SK-MEL-5 (cell line): ENCODE measurements around the gene SPTLC3. TPM values are rescaled to one million over a fixed set of nuclear protein-coding genes. Genes with fewer than 3 reads are reported as not detected.

ENCODE experiments used
- total RNA-seq: library from RNA; depleted of rRNA; stranded (reverse); fragments of >200 nt; shearing (Covaris generic); gene quantifications from 2 replicates; pipeline ENCODE4 v1.2.3, GENCODE V29; 2014; rRNA removed

SPTLC3 gene
- total RNA-seq, 1 experiment from 2014 or later: 2.0 TPM

Other genes starting within 250 kb of the SPTLC3 start
- 4.8 and 5.6 TPM in 2 replicates for gene ISM1, start 212.3 kb downstream of the SPTLC3 start, total RNA-seq